SK-N-MC (cell line): ENCODE results near the gene SLC46A1.

Experiments
- EZH2 ChIP-seq: fragments of 200-600 bp; sonication (generic); IDR thresholded peaks from one replicate; pipeline ENCODE4 v1.6.1; 2017; ENCODE audit warnings: antibody characterized with exemption
- FOXP2 ChIP-seq: optimal IDR thresholded peaks from 2 replicates; pipeline ENCODE3; 2011; ENCODE audit warnings: mild to moderate bottlenecking, moderate library complexity; ENCODE audit not compliant: insufficient read depth; ENCODE audit errors: extremely low read length, control extremely low read depth
- POLR2AphosphoS5 ChIP-seq: IDR thresholded peaks from 2 replicates; pipeline ENCODE4 v1.6.1; 2012; ENCODE audit warnings: mild to moderate bottlenecking, low read depth, low read length, borderline replicate concordance

- TF ChIP-seq POLR2AphosphoS5, result no peak
- no peak for TF ChIP-seq EZH2
- TF ChIP-seq FOXP2, result no peak
Measured at GRCh38 chr17:28379814-28380801, 25.9 kb downstream of the SLC46A1 start.
